K562 (cell line): ENCODE results near the gene TEX54. TPM values are rescaled to one million over a fixed set of nuclear protein-coding genes. Genes with fewer than 3 reads are reported as not detected.

ENCODE experiments used
- ATF2 ChIP-seq: sonication (generic); formaldehyde crosslinking; IDR thresholded peaks from 2 replicates; pipeline ENCODE4 v1.8.1; 2022; ENCODE audit warnings: missing genetic modification reagents
- ATF3 ChIP-seq, 2 experiments: fragments of 450-650 bp in 1 of 2; sonication (generic) in 1 of 2; formaldehyde crosslinking in 1 of 2; IDR thresholded peaks in 1 of 2; conservative IDR thresholded peaks in 1 of 2; 2 replicates each; pipeline versions ENCODE4 v1.6.1 to v1.8.1; 2016 to 2023; ENCODE audit warnings: mild to moderate bottlenecking in 2 of 2, moderate library complexity in 2 of 2, inconsistent platforms in 1 of 2, missing genetic modification reagents in 1 of 2
- CEBPZ ChIP-seq: fragments of 150-350 bp; IDR thresholded peaks from 2 replicates; pipeline ENCODE4 v1.6.1; 2014; ENCODE audit warnings: low read depth, mild to moderate bottlenecking, low read length, borderline replicate concordance
- ILK ChIP-seq: fragments of 450-650 bp; IDR thresholded peaks from 2 replicates; pipeline ENCODE4 v1.6.1; 2016; ENCODE audit warnings: missing genetic modification characterization, low read depth, mild to moderate bottlenecking, missing compliant biosample characterization, moderate library complexity, borderline replicate concordance
- MTF1 ChIP-seq: fragments of 250-450 bp; sonication (Bioruptor Pico); IDR thresholded peaks from 2 replicates; pipeline ENCODE4 v1.9.0; 2021; ENCODE audit warnings: moderate library complexity, mild to moderate bottlenecking, inconsistent platforms, borderline replicate concordance
- ZBTB40 ChIP-seq, 2 experiments: fragments of 450-650 bp in 1 of 2; sonication (generic) in 1 of 2; formaldehyde crosslinking in 1 of 2; IDR thresholded peaks; 2 replicates each; pipeline versions ENCODE4 v1.7.1 to v1.9.0; 2016 to 2022; ENCODE audit warnings: inconsistent platforms in 1 of 2, mild to moderate bottlenecking in 1 of 2, missing genetic modification reagents in 1 of 2
- ZNF311 ChIP-seq: fragments of 250-450 bp; sonication (Bioruptor Pico); IDR thresholded peaks from 2 replicates; pipeline ENCODE4 v1.4.0; 2020; ENCODE audit warnings: mild to moderate bottlenecking, moderate library complexity
- ZNF586 ChIP-seq: fragments of 450-650 bp; formaldehyde crosslinking; conservative IDR thresholded peaks from 2 replicates; pipeline ENCODE4 v1.4.0; 2020; ENCODE audit warnings: mild to moderate bottlenecking, moderate library complexity
- ZNF780A ChIP-seq: fragments of 250-450 bp; sonication (Bioruptor Pico); IDR thresholded peaks from 2 replicates; pipeline ENCODE4 v1.5.0; 2021; ENCODE audit warnings: mild to moderate bottlenecking
- polyA plus RNA-seq, 8 experiments: library from polyadenylated mRNA; depleted of rRNA in 4 of 8; stranded (reverse) in 5 of 8; unstranded in 3 of 8; fragments of >200 nt; fragmentation: Nextera tagmentation in 2 of 8; fragmentation: Illumina TruSeq in 1 of 8; extraction: Ambion mirVana in 2 of 8; extraction: Trizol in 1 of 8; gene quantifications; 2 replicates each; pipeline versions ENCODE4 v1.2.1 to v1.2.3, GENCODE V29; 2011 to 2014; ENCODE audit warnings: inconsistent platforms in 1 of 8, missing spikeins in 1 of 8
- total RNA-seq, 7 experiments: library from RNA; depleted of rRNA in 6 of 7; stranded (reverse); fragments of >200 nt in 6 of 7; fragmentation: Illumina TruSeq in 2 of 7; extraction: Trizol in 2 of 7; gene quantifications; 2 replicates each; pipeline versions ENCODE4 v1.2.1 to v1.2.3, GENCODE V29; 2011 to 2021; ENCODE audit warnings: low replicate concordance in 1 of 7

TEX54 gene
- total and polyA plus RNA-seq, 9 of the 15 experiments (the other 6 are each of a cell fraction or from before 2014, with no cell fraction given): not detected

- TF ChIP-seq ZBTB40 (IDR thresholded peaks at IDR 0.05) (peak; percentile 88), ZBTB40 (CRISPR knock-in tag; IDR thresholded peaks at IDR 0.05) (no peak), ZNF780A (CRISPR knock-in tag) (no peak), ZNF311 (CRISPR knock-in tag) (no peak), ZNF586 (no peak), ATF2 (CRISPR knock-in tag) (no peak), MTF1 (CRISPR knock-in tag) (no peak), ATF3 (IDR thresholded peaks at IDR 0.05) (no peak), ATF3 (CRISPR knock-in tag; conservative IDR thresholded peaks at IDR 0.05) (peak; percentile 82; the same call in 1 of the 2 replicates), ILK (tag) (no peak), CEBPZ (no peak)
These were observed 6.7 kb upstream of the TEX54 start, which contains the start of gene WDR74 (continued) for GRCh38 chr11:62839050-62839945.
